ENCODE results near the gene LYPD3. TPM values are rescaled to one million over a fixed set of nuclear protein-coding genes. Genes with fewer than 3 reads are reported as not detected.

The LYPD3 gene
- polyA plus RNA-seq, 1 of the 3 experiments (the other 2 are of a cell fraction): 4.2 TPM

DNA sequence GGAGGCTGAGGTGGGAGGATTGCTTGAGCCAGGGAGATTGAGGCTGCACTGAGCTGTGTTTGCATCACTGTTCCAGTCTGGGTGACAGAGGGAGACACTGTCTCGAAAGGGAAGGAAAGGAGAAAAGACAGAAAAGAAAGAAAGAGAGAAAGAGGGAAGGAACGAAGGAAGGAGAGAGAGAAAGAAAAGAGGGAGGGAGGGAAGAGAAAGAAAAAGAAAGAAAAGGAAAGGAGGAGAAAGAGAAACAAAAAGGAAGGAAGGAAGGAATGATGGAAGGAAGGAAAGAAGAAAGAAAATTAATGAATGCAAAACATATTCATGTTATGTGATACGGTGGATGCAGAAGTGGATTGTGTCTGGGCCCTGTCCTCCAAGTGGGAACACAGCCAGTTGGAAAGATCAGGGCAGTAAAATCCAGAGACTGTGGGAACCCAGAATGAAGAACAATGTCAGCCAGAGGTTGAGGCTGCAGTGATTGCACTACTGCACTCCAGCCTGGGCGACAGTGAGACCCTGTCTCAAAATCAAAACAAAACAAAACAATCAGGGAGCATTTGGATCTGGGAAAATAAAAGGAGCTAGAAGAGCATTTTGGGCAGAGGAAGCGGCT lies 32.9 kb upstream of the LYPD3 start:
- Histone ChIP-seq H3K4me2 (no peak overlapping the region), H3K4me3 (ENCODE audit: low read depth in 2 of 2, low read length in 1 of 2) (no peak overlapping the region), H3K9ac (no peak overlapping the region), H3K27ac (ENCODE audit: low read depth in 2 of 2, low read length in 1 of 2) (no peak overlapping the region), H3K27me3 (ENCODE audit: insufficient read depth) (no peaks in the 10 kb centered on the region), H3K9me2 (no peaks in the 10 kb centered on the region), H4K20me1 (ENCODE audit: insufficient read depth) (no peaks in the 10 kb centered on the region), H3K4me1 (ENCODE audit: control insufficient read depth in 1 of 2, insufficient read depth in 2 of 2, low read depth in 1 of 2, low read length in 1 of 2) (no peaks in the 10 kb centered on the region; a peak in 1 of 4 replicates), H3K9me3 (no peaks in the 10 kb centered on the region), H3K79me2 (ENCODE audit: insufficient read depth) (no peaks in the 10 kb centered on the region), H2AFZ (ENCODE audit: low read depth) (no peak overlapping the region), H3F3A (replicated peaks; ENCODE audit: insufficient read depth) (no peaks in the 10 kb centered on the region), H3K36me3 (replicated peaks in 1 of 2; ENCODE audit: control insufficient read depth in 1 of 2, insufficient read depth in 2 of 2, low read length in 1 of 2) (peaks cover 0 to 4% of the 10 kb centered on the region in 2 experiments)
- no peak for DNase-seq
- CTCF ChIA-PET: interaction anchor here (1.9 to 2.4 kb wide), 2 partner anchors 33 to 52 kb away, joined by 5 to 6 read pairs; partner anchors contain the start of gene LYPD3
- TF ChIP-seq TEAD4 (IDR thresholded peaks at IDR 0.05; ENCODE audit: borderline replicate concordance, insufficient read depth) (no peak), GABPA (IDR thresholded peaks at IDR 0.05; ENCODE audit: low read depth) (no peak), RXRA (IDR thresholded peaks at IDR 0.05; ENCODE audit: borderline replicate concordance, low read depth) (no peak)
- 89% methylated on average over 5 of the region's 5 CpGs for WGBS (ENCODE audit: low lambda C conversion rate)
- POLR2A ChIA-PET: no interaction called here

DNA sequence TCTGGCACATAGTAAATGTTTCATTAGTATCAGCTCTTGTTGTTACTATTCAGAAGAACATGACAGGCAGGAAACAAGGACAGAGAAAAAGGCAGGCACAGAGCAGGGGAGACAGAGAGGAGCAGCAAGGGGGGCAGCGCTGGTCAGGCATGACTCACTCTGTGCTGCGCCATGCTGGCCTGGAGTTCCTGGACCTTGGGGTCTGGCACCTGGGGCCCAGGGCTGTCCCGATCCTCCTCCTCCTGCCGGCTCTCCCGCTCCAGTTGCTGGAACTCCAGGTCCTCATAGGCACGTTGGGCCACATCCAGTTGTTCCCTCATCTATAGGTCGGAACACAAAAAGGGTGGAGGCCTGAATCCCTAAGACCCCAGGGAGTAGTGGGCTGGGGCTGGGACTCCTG lies 31.6 kb upstream of the LYPD3 start:
- Histone ChIP-seq H3K27ac (ENCODE audit: low read depth in 2 of 2, low read length in 1 of 2) (no peak overlapping the region), H3K27me3 (ENCODE audit: insufficient read depth) (no peaks in the 10 kb centered on the region), H3K4me1 (ENCODE audit: control insufficient read depth in 1 of 2, insufficient read depth in 2 of 2, low read depth in 1 of 2, low read length in 1 of 2) (no peaks in the 10 kb centered on the region; a peak in 1 of 4 replicates), H3K9ac (no peak overlapping the region), H3K79me2 (ENCODE audit: insufficient read depth) (no peaks in the 10 kb centered on the region), H3K9me3 (no peaks in the 10 kb centered on the region), H3K36me3 (replicated peaks in 1 of 2; ENCODE audit: control insufficient read depth in 1 of 2, insufficient read depth in 2 of 2, low read length in 1 of 2) (peaks cover 0 to 4% of the 10 kb centered on the region in 2 experiments), H3K9me2 (no peaks in the 10 kb centered on the region), H2AFZ (ENCODE audit: low read depth) (no peak overlapping the region), H3K4me2 (no peak overlapping the region), H3K4me3 (ENCODE audit: low read depth in 2 of 2, low read length in 1 of 2) (no peak overlapping the region), H4K20me1 (ENCODE audit: insufficient read depth) (no peaks in the 10 kb centered on the region), H3F3A (replicated peaks; ENCODE audit: insufficient read depth) (no peaks in the 10 kb centered on the region)
- ChIA-PET CTCF (interaction anchor here (0.9 to 2.6 kb wide), 3 partner anchors 22 to 50 kb away, joined by 3 to 15 read pairs (median 8); partner anchors contain the start of gene LYPD3), POLR2A (no interaction called here)
- DNase-seq: no peak
- no peak for TF ChIP-seq NFIC (IDR thresholded peaks at IDR 0.05; ENCODE audit: borderline replicate concordance)
- TF ChIP-seq CHD2 (IDR thresholded peaks at IDR 0.05; ENCODE audit: low read length, partially characterized antibody): no peak
- TF ChIP-seq JUND (IDR thresholded peaks at IDR 0.05): no peak
- TF ChIP-seq ELF1 (IDR thresholded peaks at IDR 0.05): no peak
- TF ChIP-seq MXI1 (IDR thresholded peaks at IDR 0.05; ENCODE audit: low read depth, low read length): no peak
- no peak for TF ChIP-seq EP300 (IDR thresholded peaks at IDR 0.05; ENCODE audit: borderline replicate concordance in 1 of 2, low read depth in 1 of 2, low read length in 1 of 2)
- TF ChIP-seq, protein P1, sequence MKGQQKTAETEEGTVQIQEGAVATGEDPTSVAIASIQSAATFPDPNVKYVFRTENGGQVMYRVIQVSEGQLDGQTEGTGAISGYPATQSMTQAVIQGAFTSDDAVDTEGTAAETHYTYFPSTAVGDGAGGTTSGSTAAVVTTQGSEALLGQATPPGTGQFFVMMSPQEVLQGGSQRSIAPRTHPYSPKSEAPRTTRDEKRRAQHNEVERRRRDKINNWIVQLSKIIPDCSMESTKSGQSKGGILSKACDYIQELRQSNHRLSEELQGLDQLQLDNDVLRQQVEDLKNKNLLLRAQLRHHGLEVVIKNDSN (IDR thresholded peaks at IDR 0.05; ENCODE audit: borderline replicate concordance, low read depth): no peak
- WGBS (ENCODE audit: low lambda C conversion rate): 86% methylated on average over 6 of the region's 7 CpGs

DNA sequence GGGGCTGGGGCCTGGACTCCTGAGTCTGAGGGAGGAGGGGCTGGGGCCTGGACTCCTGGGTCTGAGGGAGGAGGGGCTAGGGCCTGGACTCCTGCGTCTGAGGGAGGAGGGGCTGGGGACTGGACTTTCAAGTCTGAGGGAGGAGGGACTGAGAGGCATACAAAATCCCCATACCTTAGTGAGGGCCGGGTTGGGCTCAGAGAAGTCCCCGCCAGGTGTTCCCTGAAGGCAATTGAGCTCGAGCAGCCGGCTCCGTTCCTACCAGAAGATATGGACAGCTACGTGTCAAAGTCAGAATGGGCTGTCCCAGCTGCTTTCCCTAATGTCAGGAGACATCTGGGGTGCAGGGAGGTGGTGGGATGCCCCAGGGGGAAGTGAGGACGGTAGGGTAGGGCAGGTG lies 29.7 kb upstream of the LYPD3 start:
- ChIA-PET CTCF (interaction anchor here (1.5 to 2.6 kb wide), 3 partner anchors 9 to 48 kb away, joined by 3 to 15 read pairs (median 12); no protein-coding TSS in a partner anchor), POLR2A (no interaction called here)
- no peak overlapping the region for H3K27ac ChIP-seq (ENCODE audit: low read depth in 2 of 2, low read length in 1 of 2)
- H3K9ac ChIP-seq: no peak overlapping the region
- H3K27me3 ChIP-seq (ENCODE audit: insufficient read depth): no peaks in the 10 kb centered on the region
- no peak for DNase-seq
- no peaks in the 10 kb centered on the region for H3K4me1 ChIP-seq (ENCODE audit: control insufficient read depth in 1 of 2, insufficient read depth in 2 of 2, low read depth in 1 of 2, low read length in 1 of 2)
- 86% methylated on average over 7 of the region's 8 CpGs for WGBS (ENCODE audit: low lambda C conversion rate)
- H2AFZ ChIP-seq (ENCODE audit: low read depth): no peak overlapping the region
- no peaks in the 10 kb centered on the region for H3K9me3 ChIP-seq
- no peaks in the 10 kb centered on the region for H3F3A ChIP-seq (replicated peaks; ENCODE audit: insufficient read depth)
- H3K36me3 ChIP-seq (replicated peaks in 1 of 2; ENCODE audit: control insufficient read depth in 1 of 2, insufficient read depth in 2 of 2, low read length in 1 of 2): peaks cover 0 to 4% of the 10 kb centered on the region in 2 experiments
- no peaks in the 10 kb centered on the region for H3K79me2 ChIP-seq (ENCODE audit: insufficient read depth)
- no peaks in the 10 kb centered on the region for H3K9me2 ChIP-seq
- H4K20me1 ChIP-seq (ENCODE audit: insufficient read depth): no peaks in the 10 kb centered on the region
- no peak overlapping the region for H3K4me2 ChIP-seq
- H3K4me3 ChIP-seq (ENCODE audit: low read depth in 2 of 2, low read length in 1 of 2): no peak overlapping the region
- no peak for TF ChIP-seq SIN3A (IDR thresholded peaks at IDR 0.05; ENCODE audit: borderline replicate concordance, low read depth, low read length)
- no peak for TF ChIP-seq FOXJ3 (CRISPR knock-in tag; IDR thresholded peaks at IDR 0.05)
- no peak for TF ChIP-seq GATA2 (CRISPR knock-in tag; IDR thresholded peaks at IDR 0.05)
- TF ChIP-seq NRF1 (IDR thresholded peaks at IDR 0.05; ENCODE audit: low read depth, low read length): no peak
- TF ChIP-seq CHD2 (IDR thresholded peaks at IDR 0.05; ENCODE audit: low read length, partially characterized antibody): no peak
- TF ChIP-seq, protein P2, sequence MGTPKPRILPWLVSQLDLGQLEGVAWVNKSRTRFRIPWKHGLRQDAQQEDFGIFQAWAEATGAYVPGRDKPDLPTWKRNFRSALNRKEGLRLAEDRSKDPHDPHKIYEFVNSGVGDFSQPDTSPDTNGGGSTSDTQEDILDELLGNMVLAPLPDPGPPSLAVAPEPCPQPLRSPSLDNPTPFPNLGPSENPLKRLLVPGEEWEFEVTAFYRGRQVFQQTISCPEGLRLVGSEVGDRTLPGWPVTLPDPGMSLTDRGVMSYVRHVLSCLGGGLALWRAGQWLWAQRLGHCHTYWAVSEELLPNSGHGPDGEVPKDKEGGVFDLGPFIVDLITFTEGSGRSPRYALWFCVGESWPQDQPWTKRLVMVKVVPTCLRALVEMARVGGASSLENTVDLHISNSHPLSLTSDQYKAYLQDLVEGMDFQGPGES (IDR thresholded peaks at IDR 0.05; ENCODE audit: low read depth, low read length): no peak
- TF ChIP-seq, protein P3, sequence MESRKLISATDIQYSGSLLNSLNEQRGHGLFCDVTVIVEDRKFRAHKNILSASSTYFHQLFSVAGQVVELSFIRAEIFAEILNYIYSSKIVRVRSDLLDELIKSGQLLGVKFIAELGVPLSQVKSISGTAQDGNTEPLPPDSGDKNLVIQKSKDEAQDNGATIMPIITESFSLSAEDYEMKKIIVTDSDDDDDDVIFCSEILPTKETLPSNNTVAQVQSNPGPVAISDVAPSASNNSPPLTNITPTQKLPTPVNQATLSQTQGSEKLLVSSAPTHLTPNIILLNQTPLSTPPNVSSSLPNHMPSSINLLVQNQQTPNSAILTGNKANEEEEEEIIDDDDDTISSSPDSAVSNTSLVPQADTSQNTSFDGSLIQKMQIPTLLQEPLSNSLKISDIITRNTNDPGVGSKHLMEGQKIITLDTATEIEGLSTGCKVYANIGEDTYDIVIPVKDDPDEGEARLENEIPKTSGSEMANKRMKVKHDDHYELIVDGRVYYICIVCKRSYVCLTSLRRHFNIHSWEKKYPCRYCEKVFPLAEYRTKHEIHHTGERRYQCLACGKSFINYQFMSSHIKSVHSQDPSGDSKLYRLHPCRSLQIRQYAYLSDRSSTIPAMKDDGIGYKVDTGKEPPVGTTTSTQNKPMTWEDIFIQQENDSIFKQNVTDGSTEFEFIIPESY (IDR thresholded peaks at IDR 0.05; ENCODE audit: borderline replicate concordance, low read depth): no peak
- no peak for TF ChIP-seq JUND (IDR thresholded peaks at IDR 0.05)
- no peak for TF ChIP-seq RFX5 (IDR thresholded peaks at IDR 0.05; ENCODE audit: low read length)

Measured in SK-N-SH (cell line).